Common myeloid progenitor, CD34-positive (primary cell): Measurements from ENCODE around the gene UNC119B.

Source experiments
- CTCF ChIA-PET: fragments of 350-600 bp; sonication (Branson Sonifier 250); formaldehyde crosslinking; loops from one replicate; lab custom pipeline; 2021; ENCODE audit warnings: antibody characterized with exemption; lab: Charles Lee
- POLR2A ChIA-PET: fragments of 350-600 bp; sonication (Branson Sonifier 250); formaldehyde crosslinking; loops from one replicate; lab custom pipeline; 2021; ENCODE audit warnings: antibody characterized with exemption; lab: Charles Lee
- DNase-seq, 3 donors: peaks; one replicate each; pipeline versions ENCODE4 v3.0.0 to v3.0.0-alpha.2; 2013
- H3K27ac ChIP-seq, 2 experiments: 1 replicate in 1 of 2; 2 replicates in 1 of 2; pipeline ENCODE4 v1.7.0; 2013; ENCODE audit warnings: inconsistent platforms in 2 of 2, low read length in 2 of 2, mild to moderate bottlenecking in 2 of 2, low read depth in 1 of 2, moderate library complexity in 1 of 2; ENCODE audit not compliant: severe bottlenecking in 2 of 2, insufficient read depth in 1 of 2, poor library complexity in 1 of 2
- H3K27me3 ChIP-seq, 5 experiments: replicated peaks in 2 of 5; 1 replicate in 3 of 5; 2 replicates in 2 of 5; pipeline versions ENCODE4 v1.6.1 to v1.7.0; 2013; ENCODE audit warnings: low read length in 4 of 5, mild to moderate bottlenecking in 2 of 5, moderate library complexity in 2 of 5, inconsistent platforms in 1 of 5; ENCODE audit not compliant: insufficient read depth in 5 of 5, control insufficient read depth in 4 of 5
- H3K36me3 ChIP-seq, 4 experiments: 1 replicate in 2 of 4; 2 replicates in 2 of 4; pipeline versions ENCODE4 v1.6.1 to v1.7.0; 2013; ENCODE audit warnings: low read length in 3 of 4, control low read depth in 1 of 4, mild to moderate bottlenecking in 1 of 4; ENCODE audit not compliant: control insufficient read depth in 4 of 4, insufficient read depth in 4 of 4
- H3K4me1 ChIP-seq, 4 experiments: 1 replicate in 3 of 4; 2 replicates in 1 of 4; pipeline versions ENCODE4 v1.6.1 to v1.7.1; 2013; ENCODE audit warnings: low read length in 3 of 4, mild to moderate bottlenecking in 3 of 4, control low read depth in 1 of 4, inconsistent platforms in 1 of 4, moderate library complexity in 1 of 4; ENCODE audit not compliant: control insufficient read depth in 4 of 4, insufficient read depth in 4 of 4; ENCODE audit errors: control extremely low read depth in 1 of 4
- H3K4me3 ChIP-seq, 7 experiments: 1 replicate in 4 of 7; 2 replicates in 3 of 7; pipeline versions ENCODE4 v1.5.1 to v1.7.0; 2013; ENCODE audit warnings: mild to moderate bottlenecking in 7 of 7, low read length in 6 of 7, moderate library complexity in 6 of 7, inconsistent platforms in 2 of 7, low read depth in 2 of 7, control low read depth in 1 of 7; ENCODE audit not compliant: insufficient read depth in 4 of 7, control insufficient read depth in 1 of 7; ENCODE audit errors: extremely low read depth in 1 of 7
- H3K9me3 ChIP-seq, 5 experiments: 1 replicate in 4 of 5; 2 replicates in 1 of 5; pipeline versions ENCODE4 v1.6.1 to v1.7.1; 2013; ENCODE audit warnings: low read length in 4 of 5, mild to moderate bottlenecking in 2 of 5, inconsistent platforms in 1 of 5, low read depth in 1 of 5, moderate library complexity in 1 of 5; ENCODE audit not compliant: control insufficient read depth in 4 of 5, insufficient read depth in 2 of 5; ENCODE audit errors: control extremely low read depth in 1 of 5
- WGBS: methylation state at CpG from one replicate; pipeline ENCODE4 v1.1.5; 2013; ENCODE audit not compliant: insufficient coverage; 5-methylcytosine and 5-hydroxymethylcytosine counted together

Gene UNC119B

DNA sequence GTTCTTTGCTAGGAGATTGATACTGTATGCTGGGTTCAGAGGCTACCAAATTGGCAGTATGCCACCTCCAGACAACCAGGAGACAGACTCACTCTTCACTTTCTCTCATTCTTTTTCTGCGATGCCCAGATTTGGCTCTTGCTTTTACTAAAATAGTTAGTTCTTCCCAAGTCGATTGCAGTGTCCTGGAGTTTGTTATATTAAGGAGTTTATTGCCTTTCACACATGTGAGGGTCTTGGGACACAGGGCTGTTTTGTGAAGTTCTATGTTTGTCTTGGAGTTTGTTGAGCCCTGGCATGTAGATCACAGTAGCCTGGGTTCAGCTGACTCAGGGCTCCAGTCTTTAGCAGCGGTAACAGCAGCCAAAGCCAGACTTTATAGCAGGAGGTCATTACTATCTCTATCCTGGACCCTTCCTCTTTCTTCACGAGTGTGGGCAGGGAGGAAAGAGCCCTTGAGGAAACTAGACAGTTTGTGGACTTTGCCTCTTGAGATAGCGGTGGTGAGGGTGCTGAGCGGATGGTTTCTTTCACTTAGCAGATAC is 21.7 kb upstream of the UNC119B start:
- Histone ChIP-seq H3K36me3 (peaks cover 0 to 17% (median 6%) of the 10 kb centered on the region in 4 experiments), H3K27ac (peak overlapping the region in 1 of 2 experiments; percentile 99), H3K4me3 (peak overlapping the region in 6 of 7 experiments; percentile 86 to 93 (median 90)), H3K27me3 (no peaks in the 10 kb centered on the region), H3K9me3 (no peaks in the 10 kb centered on the region), H3K4me1 (peaks cover 26 to 61% (median 42%) of the 10 kb centered on the region in 4 experiments)
- WGBS, result 7% methylated on average over 4 of the region's 6 CpGs
- CTCF ChIA-PET, result interaction anchor here (0.6 to 2.6 kb wide), 11 partner anchors 9 to 60 kb away, joined by 3 to 9 read pairs (median 3); no protein-coding TSS in a partner anchor
- peak; percentile 50 to 80 (median 69) for DNase-seq
- POLR2A ChIA-PET, result interaction anchor here (1.1 to 1.5 kb wide), 2 partner anchors 23 to 34 kb away, joined by 3 read pairs; no protein-coding TSS in a partner anchor

DNA sequence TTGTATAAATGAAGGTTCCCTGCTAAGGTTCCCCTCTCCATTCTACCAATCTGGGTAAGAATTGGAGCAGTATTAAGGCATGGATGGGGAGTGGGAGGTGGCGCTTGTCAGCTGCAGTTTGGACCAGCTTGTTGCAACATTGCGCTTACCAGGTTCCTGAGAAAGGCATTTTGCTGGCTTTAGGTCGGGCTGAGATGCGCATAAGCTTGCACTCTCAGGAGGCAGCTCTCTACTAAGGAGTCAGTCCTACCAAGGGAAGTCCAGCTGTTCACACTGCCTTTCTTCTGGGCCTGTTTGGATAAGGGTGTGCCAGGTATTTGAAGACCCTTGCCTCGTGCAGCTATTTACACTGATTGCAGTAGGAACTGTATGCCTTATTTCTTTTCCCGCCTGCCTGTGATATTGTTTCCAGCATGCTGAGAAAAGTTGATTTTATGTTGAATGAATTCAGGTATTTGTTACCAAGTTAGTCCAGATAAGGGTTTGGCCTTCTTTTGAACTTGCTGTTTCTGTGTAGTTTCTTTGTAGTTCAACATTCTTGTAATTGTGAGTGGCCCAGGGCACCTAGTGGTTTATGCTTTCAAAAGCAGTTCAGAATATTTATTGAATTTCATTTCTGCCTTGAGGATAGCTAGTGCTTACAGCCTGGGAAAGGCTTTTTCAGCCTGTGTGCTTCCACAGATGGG is 20.7 kb upstream of the UNC119B start:
- no peak for DNase-seq
- peak overlapping the region in 1 of 2 experiments; percentile 99 for H3K27ac ChIP-seq
- 86% methylated on average over 2 of the region's 6 CpGs for WGBS
- CTCF ChIA-PET, result interaction anchor here (0.6 to 1.6 kb wide), 10 partner anchors 8 to 370 kb away, joined by 3 to 5 read pairs (median 4); no protein-coding TSS in a partner anchor
- POLR2A ChIA-PET, result interaction anchor here (0.6 to 1.1 kb wide), 2 partner anchors 22 to 108 kb away, joined by 3 read pairs; no protein-coding TSS in a partner anchor
- H3K9me3 ChIP-seq, result no peaks in the 10 kb centered on the region
- peak overlapping the region in 6 of 7 experiments; percentile 86 to 93 (median 90) for H3K4me3 ChIP-seq
- H3K27me3 ChIP-seq, result no peaks in the 10 kb centered on the region
- H3K36me3 ChIP-seq, result peaks cover 2 to 26% (median 12%) of the 10 kb centered on the region in 4 experiments
- H3K4me1 ChIP-seq, result peaks cover 26 to 59% (median 42%) of the 10 kb centered on the region in 4 experiments

DNA sequence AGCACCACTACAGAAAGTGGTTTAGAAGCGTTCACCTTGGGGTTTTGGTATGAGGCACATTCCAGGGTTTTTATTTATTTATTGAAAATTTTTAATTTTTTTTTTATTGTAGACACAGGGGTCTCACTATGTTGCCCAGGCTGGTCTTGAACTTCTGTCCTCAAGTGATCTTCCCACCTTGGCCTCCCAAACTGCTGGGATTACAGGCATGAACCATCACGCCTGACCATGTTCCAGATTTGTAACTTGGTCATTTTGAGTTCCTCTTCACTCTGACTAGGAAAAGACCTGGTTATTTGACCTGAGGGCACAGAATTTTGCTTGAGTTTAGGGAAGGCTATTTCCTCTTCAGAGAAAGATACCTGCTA is 20.2 kb upstream of the UNC119B start:
- ChIA-PET POLR2A (interaction anchor here (0.6 kb wide), 1 partner anchor 107 kb away, joined by 3 read pairs; no protein-coding TSS in a partner anchor), CTCF (interaction anchor here (0.9 to 1.6 kb wide), 7 partner anchors 8 to 369 kb away, joined by 3 to 5 read pairs (median 4); no protein-coding TSS in a partner anchor)
- Histone ChIP-seq H3K36me3 (peaks cover 2 to 31% (median 15%) of the 10 kb centered on the region in 4 experiments), H3K27me3 (no peaks in the 10 kb centered on the region), H3K4me1 (peaks cover 26 to 54% (median 39%) of the 10 kb centered on the region in 4 experiments), H3K9me3 (no peaks in the 10 kb centered on the region), H3K4me3 (peak overlapping the region in 1 of 7 experiments; percentile 93), H3K27ac (no peak overlapping the region)
- DNase-seq, result no peak
- WGBS, result 100% methylated on average over 1 of the region's 2 CpGs

DNA sequence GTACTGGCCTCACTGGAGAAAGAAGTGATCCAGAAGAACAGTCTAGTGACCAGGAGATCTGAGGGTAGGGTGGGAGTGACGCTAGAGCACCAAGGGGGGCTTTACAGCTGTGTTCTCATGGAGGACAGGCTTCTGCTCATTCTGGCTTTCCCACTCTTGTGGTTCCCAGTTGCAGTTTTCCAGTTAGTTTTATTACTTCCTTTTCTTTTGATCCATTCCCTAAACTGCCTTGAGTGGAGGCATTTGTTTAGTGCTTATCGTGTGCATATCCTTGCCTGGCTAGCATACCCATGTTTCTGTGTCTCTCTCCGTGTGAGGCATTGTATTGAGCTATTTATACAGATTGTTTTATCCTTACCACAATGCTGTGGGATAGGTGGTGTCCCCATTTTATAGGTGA is 19.3 kb upstream of the UNC119B start:
- WGBS, result 100% methylated on average over 1 of the region's 3 CpGs
- POLR2A ChIA-PET, result no interaction called here

DNA sequence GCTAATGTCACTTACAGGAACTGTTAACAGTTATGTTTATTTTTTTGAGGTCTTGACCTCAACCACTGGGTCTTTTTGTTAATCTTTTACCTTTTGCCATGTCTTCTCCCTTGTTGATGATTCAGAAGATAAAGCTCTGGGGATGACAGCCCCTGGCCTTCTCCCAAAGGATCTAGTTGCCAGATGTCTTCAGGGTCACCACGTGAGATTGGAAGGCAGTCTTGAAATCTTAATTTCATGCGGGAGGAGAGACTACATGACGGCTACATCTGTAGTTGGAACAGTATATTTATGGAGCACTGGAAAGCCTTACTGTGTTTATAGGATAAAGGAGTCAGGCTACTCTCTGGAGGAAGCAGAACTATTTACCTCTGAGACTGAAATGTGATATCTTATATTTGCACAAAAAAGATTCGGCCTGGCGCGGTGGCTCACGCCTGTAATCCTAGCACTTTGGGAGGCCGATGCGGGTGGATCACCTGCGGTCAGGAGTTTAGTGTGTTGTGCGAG is 17.7 kb upstream of the UNC119B start:
- Histone ChIP-seq H3K27ac (peak overlapping the region in 1 of 2 experiments; percentile 50), H3K36me3 (peaks cover 11 to 56% (median 36%) of the 10 kb centered on the region in 4 experiments), H3K9me3 (no peaks in the 10 kb centered on the region), H3K4me3 (no peak overlapping the region), H3K4me1 (peaks cover 18 to 42% (median 27%) of the 10 kb centered on the region in 4 experiments), H3K27me3 (no peaks in the 10 kb centered on the region)
- DNase-seq, result no peak
- WGBS, result 96% methylated on average over 7 of the region's 11 CpGs
- POLR2A ChIA-PET, result interaction anchor here (0.7 kb wide), 1 partner anchor 197 kb away, joined by 3 read pairs; the partner anchor contains the start of gene DYNLL1
- CTCF ChIA-PET, result interaction anchor here (0.7 to 3.6 kb wide), 5 partner anchors 11 to 82 kb away, joined by 3 to 16 read pairs (median 3); no protein-coding TSS in a partner anchor

More for the DNA sequence above, 19.3 kb upstream of the UNC119B start:
- no peak overlapping the region for H3K27ac ChIP-seq
- peaks cover 21 to 45% (median 30%) of the 10 kb centered on the region in 4 experiments for H3K4me1 ChIP-seq
- no peak overlapping the region for H3K4me3 ChIP-seq
- H3K36me3 ChIP-seq, result peaks cover 2 to 40% (median 24%) of the 10 kb centered on the region in 4 experiments
- DNase-seq, result no peak
- CTCF ChIA-PET, result interaction anchor here (1.0 to 1.6 kb wide), 5 partner anchors 9 to 44 kb away, joined by 4 to 5 read pairs (median 4); no protein-coding TSS in a partner anchor
- no peaks in the 10 kb centered on the region for H3K9me3 ChIP-seq
- H3K27me3 ChIP-seq, result no peaks in the 10 kb centered on the region

DNA sequence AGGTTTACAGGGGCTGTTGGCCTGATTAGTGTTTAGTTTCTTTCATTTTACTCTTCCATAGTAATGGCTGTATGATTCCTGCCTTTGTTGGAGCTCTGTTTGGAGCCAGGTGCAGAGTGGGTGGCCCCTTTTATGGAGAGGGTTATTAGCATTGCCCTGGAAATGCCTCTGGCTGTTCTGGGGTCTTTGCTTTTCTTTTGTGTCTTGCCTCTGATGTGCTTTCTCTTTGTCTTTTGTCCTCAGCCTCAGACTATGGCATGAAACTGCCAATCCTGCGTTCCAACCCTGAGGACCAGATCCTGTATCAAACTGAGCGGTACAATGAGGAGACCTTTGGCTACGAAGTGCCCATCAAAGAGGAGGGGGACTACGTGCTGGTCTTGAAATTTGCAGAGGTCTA is 16.4 kb upstream of the UNC119B start:
- Histone ChIP-seq H3K4me1 (peaks cover 5 to 37% (median 26%) of the 10 kb centered on the region in 4 experiments), H3K27me3 (no peaks in the 10 kb centered on the region), H3K9me3 (no peaks in the 10 kb centered on the region), H3K27ac (no peak overlapping the region), H3K4me3 (no peak overlapping the region), H3K36me3 (peaks cover 13 to 68% (median 41%) of the 10 kb centered on the region in 4 experiments)
- CTCF ChIA-PET, result interaction anchor here (3.6 kb wide), 1 partner anchor 47 kb away, joined by 16 read pairs; no protein-coding TSS in a partner anchor
- POLR2A ChIA-PET, result no interaction called here
- DNase-seq, result no peak
- 100% methylated on average over 4 of the region's 4 CpGs for WGBS
